C4-2B (cell line): ENCODE results near the gene PDE8B.

Source experiments
- H3K27ac ChIP-seq: fragments of 450-650 bp; 2 replicates; pipeline ENCODE4 v1.5.1; 2017
- CTCF ChIP-seq: fragments of 450-650 bp; conservative IDR thresholded peaks from 2 replicates; pipeline ENCODE4 v1.5.1; 2017; ENCODE audit warnings: mild to moderate bottlenecking
- ZFX ChIP-seq: fragments of 450-650 bp; IDR thresholded peaks from 2 replicates; pipeline ENCODE4 v1.6.1; 2017

The PDE8B gene

GRCh38 chr5:77170196-77170890 lies 40.1 kb upstream of the PDE8B start:
- no peak for TF ChIP-seq CTCF
- no peak for TF ChIP-seq ZFX
- no peak overlapping the region; the same call in 1 of the 2 replicates for H3K27ac ChIP-seq

GRCh38 chr5:77171141-77171910 lies 39.2 kb upstream of the PDE8B start:
- TF ChIP-seq CTCF: no peak
- TF ChIP-seq ZFX: no peak
- H3K27ac ChIP-seq: no peak overlapping the region

- TF ChIP-seq ZFX (no peak), CTCF (no peak)
- H3K27ac ChIP-seq: no peak overlapping the region
These were observed 37.7 kb upstream of the PDE8B start for GRCh38 chr5:77172713-77173328.

GRCh38 chr5:77174526-77174925 lies 36.0 kb upstream of the PDE8B start:
- no peak overlapping the region for H3K27ac ChIP-seq
- TF ChIP-seq ZFX: no peak
- no peak for TF ChIP-seq CTCF

- no peak overlapping the region for H3K27ac ChIP-seq
- no peak for TF ChIP-seq ZFX
- TF ChIP-seq CTCF: no peak
These were observed 35.2 kb upstream of the PDE8B start for GRCh38 chr5:77175231-77175630.

- no peak for TF ChIP-seq ZFX
- TF ChIP-seq CTCF: no peak
- no peak overlapping the region for H3K27ac ChIP-seq
These were observed 34.1 kb upstream of the PDE8B start for GRCh38 chr5:77176429-77176828.

GRCh38 chr5:77177576-77177975 lies 32.9 kb upstream of the PDE8B start:
- no peak for TF ChIP-seq ZFX
- TF ChIP-seq CTCF: no peak
- H3K27ac ChIP-seq: no peak overlapping the region
